GM19035 (cell line): Measurements from ENCODE around the gene NAPSA.

ENCODE experiments used
- ATAC-seq: cut with Tn5 transposase; IDR thresholded peaks from one replicate; pipeline ENCODE4 v1.9.1; 2021; ENCODE audit not compliant: unreplicated experiment

The NAPSA gene

DNA sequence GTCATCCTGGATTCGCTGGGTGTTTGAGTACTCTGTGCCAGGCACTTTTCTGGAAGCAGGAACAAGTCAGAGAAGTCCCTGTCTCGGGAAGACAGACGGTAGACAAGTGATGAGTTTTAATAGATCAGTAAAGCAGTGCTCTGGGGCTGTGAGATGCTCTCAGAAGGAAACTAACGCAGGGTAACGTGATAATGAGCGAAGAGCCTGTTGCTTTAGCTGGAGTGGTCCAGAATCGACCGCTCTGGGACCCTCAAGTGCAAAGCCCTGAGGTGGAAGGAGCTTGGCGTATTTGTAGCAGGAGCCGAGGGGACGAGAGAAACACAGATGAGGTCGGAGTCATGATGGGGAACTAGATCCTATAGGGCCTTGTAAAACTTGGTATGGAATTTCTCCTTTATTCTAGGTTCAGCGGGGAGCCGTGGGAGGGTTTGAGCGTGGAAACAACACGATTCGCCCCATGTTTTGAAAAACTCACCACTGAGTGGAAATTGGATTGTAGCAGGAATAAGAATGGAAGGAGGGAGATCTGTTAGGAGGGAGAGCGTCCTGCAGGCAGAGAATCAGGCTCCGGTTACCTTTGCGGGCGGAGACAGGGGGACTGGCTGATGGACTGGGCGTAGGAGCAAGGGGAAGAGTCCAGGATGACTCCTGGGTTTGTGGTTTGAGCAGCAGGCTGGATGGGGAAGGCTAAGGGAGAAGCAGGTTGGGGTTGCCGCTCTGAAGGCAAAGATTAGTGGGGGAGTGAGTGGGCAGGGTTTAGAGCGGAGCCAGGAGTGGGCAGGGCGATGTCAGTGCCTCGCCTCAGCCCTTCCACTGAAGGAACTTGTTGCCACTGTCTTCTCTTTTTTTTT, 19.5 kb upstream of the NAPSA start:
- ATAC-seq, result no peak

DNA sequence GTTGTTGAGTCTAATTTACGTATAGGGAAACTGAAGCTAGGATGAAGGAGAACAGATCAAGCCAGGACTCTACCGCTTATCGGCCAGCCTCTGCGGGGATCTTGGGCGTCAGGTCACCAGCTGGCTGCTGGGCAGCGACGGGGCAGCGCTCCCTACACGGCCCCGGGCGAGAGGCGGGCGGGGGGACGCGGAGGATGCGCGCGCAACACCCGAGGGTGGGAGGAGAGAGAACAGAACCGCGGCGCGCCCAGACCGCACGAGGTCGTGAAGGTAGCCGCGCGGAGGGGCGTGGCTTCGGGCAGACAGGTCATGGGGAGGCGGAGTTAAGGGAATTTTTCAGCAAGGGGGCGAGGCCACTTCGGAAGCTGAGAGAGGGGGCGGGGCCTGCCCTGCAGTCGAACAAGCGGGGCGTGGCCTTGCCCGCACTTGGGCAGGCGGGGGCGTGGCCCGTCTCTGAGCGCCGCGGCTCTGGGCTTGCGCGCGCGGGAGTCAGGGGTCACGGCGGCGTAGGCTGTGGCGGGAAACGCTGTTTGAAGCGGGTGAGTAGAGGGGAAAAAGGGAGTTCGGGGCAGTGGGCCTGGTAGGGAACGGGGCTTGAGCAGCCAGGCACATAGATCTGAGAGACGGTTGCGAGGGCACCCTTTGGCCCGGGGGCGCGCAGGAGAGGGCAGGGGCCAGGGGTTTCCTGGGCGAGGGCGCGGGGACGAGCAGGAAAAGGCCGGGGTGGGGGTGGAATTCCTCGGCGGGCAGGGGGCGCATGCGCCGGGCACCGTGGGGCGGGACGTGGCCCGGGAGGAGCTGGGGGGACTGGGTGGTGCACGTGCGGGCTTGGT, 18.6 kb upstream of the NAPSA start, which contains the start of gene POLD1:
POLD1 (plus strand) TSS at position 496 of the 833 bp plus-strand sequence. CDS start 14,505 bp downstream, outside the sequence.
- peak; percentile 89 for ATAC-seq

GRCh38 chr19:50383001-50383851, 17.8 kb upstream of the NAPSA start:
- no peak for ATAC-seq

DNA sequence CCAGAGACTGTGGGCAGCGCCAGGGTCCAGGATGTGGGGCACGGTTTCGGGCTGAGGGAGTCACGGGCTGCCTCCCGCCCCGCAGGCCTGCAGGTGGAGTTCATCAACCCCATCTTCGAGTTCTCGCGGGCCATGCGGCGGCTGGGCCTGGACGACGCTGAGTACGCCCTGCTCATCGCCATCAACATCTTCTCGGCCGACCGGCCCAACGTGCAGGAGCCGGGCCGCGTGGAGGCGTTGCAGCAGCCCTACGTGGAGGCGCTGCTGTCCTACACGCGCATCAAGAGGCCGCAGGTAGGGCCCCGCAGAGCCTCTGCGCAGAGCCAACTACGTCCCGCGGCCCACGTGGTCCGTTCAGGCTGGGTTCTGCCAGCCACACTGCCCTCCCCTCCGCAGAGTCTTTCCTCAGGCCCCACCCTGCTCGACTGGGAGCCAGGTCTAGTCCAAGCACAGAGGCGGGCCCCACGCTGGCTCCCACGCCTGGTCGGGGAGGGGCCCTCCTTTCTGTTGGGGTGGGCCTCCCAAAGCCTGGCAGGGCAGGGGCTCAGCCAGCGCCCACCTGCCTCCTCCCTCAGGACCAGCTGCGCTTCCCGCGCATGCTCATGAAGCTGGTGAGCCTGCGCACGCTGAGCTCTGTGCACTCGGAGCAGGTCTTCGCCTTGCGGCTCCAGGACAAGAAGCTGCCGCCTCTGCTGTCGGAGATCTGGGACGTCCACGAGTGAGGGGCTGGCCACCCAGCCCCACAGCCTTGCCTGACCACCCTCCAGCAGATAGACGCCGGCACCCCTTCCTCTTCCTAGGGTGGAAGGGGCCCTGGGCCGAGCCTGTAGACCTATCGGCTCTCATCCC, 16.7 kb upstream of the NAPSA start:
- ATAC-seq, result no peak

DNA sequence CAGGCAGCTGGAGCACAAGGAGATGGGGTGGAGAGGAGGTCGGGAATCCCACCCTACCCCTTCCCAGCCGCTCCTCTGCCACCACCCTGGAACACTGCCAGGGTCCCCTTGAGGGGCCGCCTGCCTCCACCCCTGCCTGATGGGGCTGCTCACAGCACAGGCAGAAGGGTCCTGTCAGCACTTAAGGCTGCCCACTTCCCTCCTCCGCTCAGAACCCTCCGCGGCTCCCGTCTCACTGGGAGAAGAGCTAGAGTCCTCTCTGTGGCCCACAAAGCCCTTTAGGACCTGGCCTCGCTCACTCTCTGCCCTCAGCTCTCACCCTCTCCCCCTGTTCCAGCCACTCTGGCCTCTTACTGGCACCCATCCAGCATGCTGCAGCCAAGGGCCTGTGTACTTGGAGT, 15.3 kb upstream of the NAPSA start:
- ATAC-seq, result no peak

DNA sequence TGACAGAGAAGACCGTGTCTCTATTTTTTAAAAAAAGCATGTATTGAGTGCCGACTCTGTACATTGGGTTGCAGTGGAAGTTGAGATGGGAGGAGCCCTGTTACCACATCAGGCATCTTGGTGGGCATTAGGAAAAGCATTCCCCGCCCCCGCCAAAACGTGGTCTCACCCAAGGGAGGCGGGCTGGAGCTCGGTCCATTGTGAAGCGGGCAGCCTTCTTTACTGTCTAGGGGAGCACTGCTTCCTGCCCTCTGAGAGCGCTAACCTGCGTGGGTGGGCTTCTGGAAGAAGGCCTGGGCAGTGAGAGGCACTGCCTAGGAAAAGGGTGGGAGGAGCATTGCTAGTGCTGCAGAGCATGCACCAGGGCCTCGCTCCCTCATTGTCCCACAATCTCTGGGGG, 14.7 kb upstream of the NAPSA start:
- no peak for ATAC-seq

GRCh38 chr19:50379602-50380001, 14.2 kb upstream of the NAPSA start:
- no peak for ATAC-seq

GRCh38 chr19:50378863-50379236, 13.4 kb upstream of the NAPSA start:
- ATAC-seq, result no peak

DNA sequence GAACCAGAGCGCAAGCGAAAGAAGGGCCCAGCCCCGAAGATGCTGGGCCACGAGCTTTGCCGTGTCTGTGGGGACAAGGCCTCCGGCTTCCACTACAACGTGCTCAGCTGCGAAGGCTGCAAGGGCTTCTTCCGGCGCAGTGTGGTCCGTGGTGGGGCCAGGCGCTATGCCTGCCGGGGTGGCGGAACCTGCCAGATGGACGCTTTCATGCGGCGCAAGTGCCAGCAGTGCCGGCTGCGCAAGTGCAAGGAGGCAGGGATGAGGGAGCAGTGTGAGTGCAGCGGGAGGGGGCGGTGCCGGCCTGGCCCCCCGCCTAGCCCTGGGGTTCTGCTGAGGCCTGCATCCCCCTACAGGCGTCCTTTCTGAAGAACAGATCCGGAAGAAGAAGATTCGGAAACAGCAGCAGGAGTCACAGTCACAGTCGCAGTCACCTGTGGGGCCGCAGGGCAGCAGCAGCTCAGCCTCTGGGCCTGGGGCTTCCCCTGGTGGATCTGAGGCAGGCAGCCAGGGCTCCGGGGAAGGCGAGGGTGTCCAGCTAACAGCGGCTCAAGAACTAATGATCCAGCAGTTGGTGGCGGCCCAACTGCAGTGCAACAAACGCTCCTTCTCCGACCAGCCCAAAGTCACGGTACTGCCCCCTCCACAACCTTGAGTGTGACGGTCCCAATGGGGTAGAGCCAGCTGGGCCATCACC, 12.9 kb upstream of the NAPSA start:
- no peak for ATAC-seq

DNA sequence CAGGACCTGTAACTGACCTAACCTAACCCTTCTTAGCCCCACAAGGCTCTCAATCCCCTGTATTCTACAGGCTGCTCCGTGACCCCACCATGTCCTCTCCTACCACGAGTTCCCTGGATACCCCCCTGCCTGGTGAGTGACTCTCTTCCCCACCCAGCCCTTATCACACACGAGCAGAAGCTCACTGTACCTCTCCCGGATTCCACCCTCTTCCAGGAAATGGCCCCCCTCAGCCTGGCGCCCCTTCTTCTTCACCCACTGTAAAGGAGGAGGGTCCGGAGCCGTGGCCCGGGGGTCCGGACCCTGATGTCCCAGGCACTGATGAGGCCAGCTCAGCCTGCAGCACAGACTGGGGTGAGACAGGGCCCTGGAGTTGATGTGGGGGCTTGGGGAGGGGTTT, 12.1 kb upstream of the NAPSA start:
- no peak for ATAC-seq

DNA sequence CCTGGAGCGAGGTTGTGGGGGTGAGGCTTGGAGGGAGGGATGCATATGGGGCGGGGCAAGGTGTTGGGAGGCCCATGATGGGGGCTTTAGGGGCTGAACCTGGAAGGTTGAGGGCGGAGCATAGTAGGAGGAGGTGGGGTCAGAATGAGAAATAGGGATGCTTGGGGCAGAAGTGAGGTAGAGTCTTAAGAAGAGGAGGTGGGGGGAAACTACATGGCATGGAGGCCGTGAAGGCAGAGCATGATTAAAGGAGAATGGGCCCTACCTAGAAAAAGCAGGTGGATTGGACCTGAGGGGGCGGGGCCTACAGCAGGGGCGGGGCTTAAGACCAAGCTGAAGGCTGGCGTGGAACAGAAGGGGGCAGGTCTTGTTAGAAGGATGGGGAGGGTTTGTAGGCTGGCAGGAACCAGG, 11.6 kb upstream of the NAPSA start:
- ATAC-seq, result no peak

DNA sequence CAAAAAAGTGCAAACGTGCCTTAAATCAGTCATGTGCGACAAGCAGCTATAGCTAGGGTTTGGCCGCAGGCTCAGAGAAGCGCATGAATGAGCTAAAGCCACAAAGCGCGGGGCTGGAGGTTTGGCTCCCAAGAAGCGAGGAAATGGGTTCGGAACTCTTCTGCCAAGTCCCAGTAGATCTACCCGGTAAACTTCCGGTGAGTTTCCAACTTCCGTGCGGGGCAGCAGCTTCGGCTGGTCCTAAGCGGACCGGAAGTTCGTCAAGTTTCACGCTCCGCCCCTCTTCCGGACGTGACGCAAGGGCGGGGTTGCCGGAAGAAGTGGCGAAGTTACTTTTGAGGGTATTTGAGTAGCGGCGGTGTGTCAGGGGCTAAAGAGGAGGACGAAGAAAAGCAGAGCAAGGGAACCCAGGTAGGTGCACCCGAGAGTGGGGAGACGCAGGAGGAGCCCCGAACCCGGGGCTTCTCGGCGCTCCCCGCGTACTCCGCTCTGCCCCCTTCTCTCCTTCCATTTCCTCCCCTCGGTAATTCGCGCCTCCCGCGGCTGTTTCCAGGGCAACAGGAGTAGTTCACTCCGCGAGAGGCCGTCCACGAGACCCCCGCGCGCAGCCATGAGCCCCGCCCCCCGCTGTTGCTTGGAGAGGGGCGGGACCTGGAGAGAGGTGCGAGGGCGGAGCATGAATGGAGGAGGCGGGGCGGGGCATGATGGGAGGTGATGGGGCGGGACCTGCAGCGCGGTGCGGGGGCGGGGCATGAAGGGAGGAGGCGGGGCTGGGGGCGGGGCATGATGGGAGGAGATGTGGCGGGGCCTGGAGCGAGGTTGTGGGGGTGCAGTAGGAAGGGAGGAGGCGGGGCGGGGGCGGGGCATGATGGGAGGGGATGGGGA, 11.0 kb upstream of the NAPSA start, which contains the start of gene NR1H2:
NR1H2 (plus strand) TSS at position 292 of the 885 bp plus-strand sequence. CDS start 1,149 bp downstream, outside the sequence.
- ATAC-seq, result peak; percentile 87

DNA sequence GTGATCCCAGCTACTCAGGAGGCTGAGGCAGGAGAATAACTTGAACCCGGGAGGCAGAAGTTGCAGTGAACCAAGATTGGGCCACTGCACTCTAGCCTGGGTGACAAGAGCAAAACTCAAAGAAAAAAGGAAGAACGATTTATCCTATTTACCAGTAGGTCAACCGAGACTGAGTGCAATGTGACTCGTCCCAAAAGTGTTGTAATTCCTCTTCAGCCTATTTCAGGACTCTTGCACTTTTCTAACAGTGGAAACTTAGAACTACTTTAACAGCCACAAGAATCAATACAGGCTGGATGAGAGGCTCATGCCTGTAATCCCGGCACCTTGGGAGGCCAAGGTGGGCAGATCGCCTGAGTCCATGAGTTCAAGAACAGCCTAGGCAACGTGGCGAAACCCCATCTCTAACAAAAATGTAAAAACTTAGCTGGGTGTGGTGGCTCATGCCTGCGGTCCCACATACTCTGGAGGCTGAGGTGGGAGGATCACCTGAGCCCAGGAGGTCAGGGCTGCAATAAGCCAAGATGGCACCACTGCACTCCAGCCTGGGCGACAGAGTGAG, 6.6 kb upstream of the NAPSA start:
- no peak for ATAC-seq

GRCh38 chr19:50368649-50369570, 3.5 kb upstream of the NAPSA start:
- ATAC-seq, result no peak

- no peak for ATAC-seq
These were observed 2.6 kb downstream of the NAPSA start for GRCh38 chr19:50362656-50363424.

GRCh38 chr19:50362030-50362412, 3.4 kb downstream of the NAPSA start:
- ATAC-seq, result no peak
